Inflammatory macrophage treated with lipopolysaccharide for 4 hours (primary cell): Measurements from ENCODE around the gene XYLB.
A peak's percentile ranks its signal among the peaks of the same experiment; 100 is the strongest.

Experiments used
- DNase-seq: peaks from one replicate; pipeline ENCODE4 v3.0.0-alpha.2; 2020

XYLB gene

GRCh38 chr3:38457111-38458003 is 110.8 kb downstream of the XYLB start:
- peak; percentile 37 for DNase-seq

- no peak for DNase-seq
Measured at GRCh38 chr3:38458796-38459498, 112.4 kb downstream of the XYLB start.

GRCh38 chr3:38459499-38460048 is 113.0 kb downstream of the XYLB start:
- no peak for DNase-seq

- DNase-seq, result no peak
Measured at GRCh38 chr3:38460377-38461270, 114.0 kb downstream of the XYLB start.
